ENCODE data around the gene NEK2. TPM values are rescaled to one million over a fixed set of nuclear protein-coding genes. Genes with fewer than 3 reads are reported as not detected.
"Not testable (repeated sequence)": the region's sequence is repeated elsewhere in the genome, so short reads cannot be mapped to it uniquely, and the experiment has no call there.

Gene NEK2
- total RNA-seq, 1 experiment from 2014 or later: 60.5 TPM

GRCh38 chr1:211722277-211723175 is 47.1 kb upstream of the NEK2 start:
- Histone ChIP-seq H3K9me3 (ENCODE audit: insufficient read depth, low read depth) (no peaks in the 10 kb centered on the region), H3K27ac (no peak overlapping the region), H3K79me2 (ENCODE audit: low read depth) (no peaks in the 10 kb centered on the region), H2AFZ (no peak overlapping the region), H3K27me3 (ENCODE audit: insufficient read depth, low read depth) (no peaks in the 10 kb centered on the region), H3K9me2 (ENCODE audit: insufficient read depth) (no peaks in the 10 kb centered on the region), H3K4me2 (no peak overlapping the region), H4K20me1 (ENCODE audit: insufficient read depth) (no peaks in the 10 kb centered on the region), H3F3A (ENCODE audit: insufficient read depth, low read depth) (no peaks in the 10 kb centered on the region), H3K4me1 (replicated peaks; ENCODE audit: insufficient read depth) (0 out of 2 replicates have a peak, but pooled peaks cover 4% of the 10 kb centered on the region), H3K4me3 (no peak overlapping the region), H3K36me3 (ENCODE audit: low read depth) (no peaks in the 10 kb centered on the region)
- no TSS peak for BruUV-seq (replicated peaks)
- ChIA-PET CTCF (no interaction called here), POLR2A (ENCODE audit: unreplicated experiment) (no interaction called here)
- DNase-seq: no peak
- TF ChIP-seq, protein P1, sequence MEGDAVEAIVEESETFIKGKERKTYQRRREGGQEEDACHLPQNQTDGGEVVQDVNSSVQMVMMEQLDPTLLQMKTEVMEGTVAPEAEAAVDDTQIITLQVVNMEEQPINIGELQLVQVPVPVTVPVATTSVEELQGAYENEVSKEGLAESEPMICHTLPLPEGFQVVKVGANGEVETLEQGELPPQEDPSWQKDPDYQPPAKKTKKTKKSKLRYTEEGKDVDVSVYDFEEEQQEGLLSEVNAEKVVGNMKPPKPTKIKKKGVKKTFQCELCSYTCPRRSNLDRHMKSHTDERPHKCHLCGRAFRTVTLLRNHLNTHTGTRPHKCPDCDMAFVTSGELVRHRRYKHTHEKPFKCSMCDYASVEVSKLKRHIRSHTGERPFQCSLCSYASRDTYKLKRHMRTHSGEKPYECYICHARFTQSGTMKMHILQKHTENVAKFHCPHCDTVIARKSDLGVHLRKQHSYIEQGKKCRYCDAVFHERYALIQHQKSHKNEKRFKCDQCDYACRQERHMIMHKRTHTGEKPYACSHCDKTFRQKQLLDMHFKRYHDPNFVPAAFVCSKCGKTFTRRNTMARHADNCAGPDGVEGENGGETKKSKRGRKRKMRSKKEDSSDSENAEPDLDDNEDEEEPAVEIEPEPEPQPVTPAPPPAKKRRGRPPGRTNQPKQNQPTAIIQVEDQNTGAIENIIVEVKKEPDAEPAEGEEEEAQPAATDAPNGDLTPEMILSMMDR (conservative IDR thresholded peaks at IDR 0.05): no peak
- TF ChIP-seq EZH2 (IDR thresholded peaks at IDR 0.05; ENCODE audit: low read depth): no peak
- intact Hi-C loops (cut with micrococcal nuclease; ENCODE audit: unreplicated experiment): no loop called here

DNA sequence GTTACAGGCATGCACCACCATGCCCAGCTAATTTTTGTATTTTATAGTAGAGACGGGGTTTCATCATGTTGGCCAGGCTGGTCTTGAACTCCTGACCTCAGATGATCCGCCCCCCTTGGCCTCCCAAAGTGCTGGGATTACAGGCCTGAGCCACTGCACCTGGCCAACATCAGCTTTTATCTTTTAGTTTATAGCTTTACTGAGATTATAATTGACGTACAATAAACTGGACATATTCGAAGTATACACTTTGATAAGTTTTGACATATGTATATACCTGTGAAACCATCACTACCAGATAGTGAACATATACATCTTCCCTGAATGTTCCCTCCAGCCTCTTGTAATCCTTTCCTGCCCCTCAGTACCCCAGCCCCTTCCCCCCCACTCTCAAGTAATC is 41.1 kb upstream of the NEK2 start:
- BruUV-seq (replicated peaks); H3K36me3 ChIP-seq (ENCODE audit: low read depth); DNase-seq; H2AFZ ChIP-seq; intact Hi-C loops (cut with micrococcal nuclease; ENCODE audit: unreplicated experiment); H3K27ac ChIP-seq; H3K27me3 ChIP-seq (ENCODE audit: insufficient read depth, low read depth); H3K9me2 ChIP-seq (ENCODE audit: insufficient read depth); H3K4me3 ChIP-seq; H3K4me1 ChIP-seq (replicated peaks; ENCODE audit: insufficient read depth); H3K9me3 ChIP-seq (ENCODE audit: insufficient read depth, low read depth); H3K79me2 ChIP-seq (ENCODE audit: low read depth); H4K20me1 ChIP-seq (ENCODE audit: insufficient read depth); H3K4me2 ChIP-seq; H3F3A ChIP-seq (ENCODE audit: insufficient read depth, low read depth); POLR2A ChIA-PET (ENCODE audit: unreplicated experiment): not testable (repeated sequence)
- CTCF ChIA-PET: interaction anchor here (0.6 kb wide), 2 partner anchors 897 to 1608 kb away, joined by 3 read pairs; no protein-coding TSS in a partner anchor

GRCh38 chr1:211715971-211716370 is 40.5 kb upstream of the NEK2 start:
- no peaks in the 10 kb centered on the region for H3K9me2 ChIP-seq (ENCODE audit: insufficient read depth)
- no peak overlapping the region for H3K27ac ChIP-seq
- no peaks in the 10 kb centered on the region for H3F3A ChIP-seq (ENCODE audit: insufficient read depth, low read depth)
- intact Hi-C loops (cut with micrococcal nuclease; ENCODE audit: unreplicated experiment): no loop called here
- H3K4me1 ChIP-seq (replicated peaks; ENCODE audit: insufficient read depth): no peaks in the 10 kb centered on the region
- H3K27me3 ChIP-seq (ENCODE audit: insufficient read depth, low read depth): no peaks in the 10 kb centered on the region
- H3K79me2 ChIP-seq (ENCODE audit: low read depth): no peaks in the 10 kb centered on the region
- ChIA-PET CTCF (interaction anchor here (0.6 kb wide), 2 partner anchors 898 to 1607 kb away, joined by 3 read pairs; no protein-coding TSS in a partner anchor), POLR2A (ENCODE audit: unreplicated experiment) (no interaction called here)
- no peak for DNase-seq
- H3K36me3 ChIP-seq (ENCODE audit: low read depth): no peaks in the 10 kb centered on the region
- H3K4me2 ChIP-seq: no peak overlapping the region
- TF ChIP-seq, protein P1 (conservative IDR thresholded peaks at IDR 0.05): no peak
- no peak for TF ChIP-seq EZH2 (IDR thresholded peaks at IDR 0.05; ENCODE audit: low read depth)
- H3K9me3 ChIP-seq (ENCODE audit: insufficient read depth, low read depth): no peaks in the 10 kb centered on the region
- H3K4me3 ChIP-seq: no peak overlapping the region
- no peak overlapping the region for H2AFZ ChIP-seq
- no peaks in the 10 kb centered on the region for H4K20me1 ChIP-seq (ENCODE audit: insufficient read depth)
- no TSS peak for BruUV-seq (replicated peaks)

Measured in PC-9 (cell line).